HepG2 (cell line): ENCODE data around the gene OSBPL3.

Source experiments
- CEBPZ ChIP-seq: IDR thresholded peaks from 2 replicates; pipeline ENCODE4 v1.6.1; 2012; ENCODE audit warnings: low read length, improper control_type of control experiment
- IRF1 ChIP-seq: sonication (generic); formaldehyde crosslinking; IDR thresholded peaks from 2 replicates; pipeline ENCODE4 v1.4.0; 2020; ENCODE audit warnings: low read depth, mild to moderate bottlenecking, missing genetic modification reagents
- NFATC3 ChIP-seq: sonication (generic); formaldehyde crosslinking; IDR thresholded peaks from 2 replicates; pipeline ENCODE4 v1.5.1; 2020; ENCODE audit warnings: mild to moderate bottlenecking, missing genetic modification reagents
- NR2F2 ChIP-seq: IDR thresholded peaks from 2 replicates; pipeline ENCODE4 v1.6.1; 2012; ENCODE audit warnings: low read depth, inconsistent platforms, borderline replicate concordance
- REST ChIP-seq, 2 experiments: IDR thresholded peaks; 2 replicates each; pipeline ENCODE4 v1.6.1; 2011 to 2012; ENCODE audit warnings: low read length in 2 of 2, borderline replicate concordance in 1 of 2, low read depth in 1 of 2, mild to moderate bottlenecking in 1 of 2, moderate library complexity in 1 of 2
- ZBTB33 ChIP-seq: sonication (generic); formaldehyde crosslinking; IDR thresholded peaks from 2 replicates; pipeline ENCODE4 v1.4.0; 2020; ENCODE audit warnings: missing genetic modification reagents
- ZNF576 ChIP-seq: sonication (generic); formaldehyde crosslinking; IDR thresholded peaks from 2 replicates; pipeline ENCODE4 v1.4.0; 2020; ENCODE audit warnings: mild to moderate bottlenecking, missing genetic modification reagents
- ZNF891 ChIP-seq: sonication (generic); formaldehyde crosslinking; IDR thresholded peaks from 2 replicates; pipeline ENCODE4 v1.5.0; 2020; ENCODE audit warnings: mild to moderate bottlenecking, missing genetic modification reagents

- no peak for TF ChIP-seq ZBTB33 (CRISPR knock-in tag)
- no peak for TF ChIP-seq ZNF576 (CRISPR knock-in tag)
- no peak for TF ChIP-seq NFATC3 (CRISPR knock-in tag)
- no peak for TF ChIP-seq CEBPZ
- no peak for TF ChIP-seq IRF1 (CRISPR knock-in tag)
- 0 out of 2 replicates have a peak, but pooled peaks have one; percentile 31 for TF ChIP-seq NR2F2
- no peak for TF ChIP-seq ZNF891 (CRISPR knock-in tag)
- no peak for TF ChIP-seq REST (IDR thresholded peaks at IDR 0.05; ENCODE audit: borderline replicate concordance in 1 of 2, low read depth in 1 of 2, low read length in 2 of 2)
Measured at GRCh38 chr7:25025218-25025671, 45.3 kb upstream of the OSBPL3 start.
